ENCODE results near the gene CYB5D1.

- TF ChIP-seq CTCF (IDR thresholded peaks at IDR 0.05; ENCODE audit: insufficient read depth, low read depth, low read length), result no peak
- no peak for TF ChIP-seq EZH2 (IDR thresholded peaks at IDR 0.05; ENCODE audit: insufficient read depth, low read length)
These were observed 11.6 kb upstream of the CYB5D1 start for GRCh38 chr17:7846063-7846735.

Data from astrocyte (in vitro differentiated cells and primary cell).